HG03108 (cell line): Measurements from ENCODE around the gene GADD45GIP1.
"Not testable (repeated sequence)": the region's sequence is repeated elsewhere in the genome, so short reads cannot be mapped to it uniquely, and the experiment has no call there.

Experiments used
- ATAC-seq: cut with Tn5 transposase; IDR thresholded peaks from one replicate; pipeline ENCODE4 v1.9.1; 2021; ENCODE audit warnings: moderate library complexity; ENCODE audit not compliant: unreplicated experiment

Gene GADD45GIP1

GRCh38 chr19:12990431-12990830 is 33.4 kb upstream of the GADD45GIP1 start:
- ATAC-seq, result no peak

GRCh38 chr19:12987781-12988180 is 30.8 kb upstream of the GADD45GIP1 start:
- no peak for ATAC-seq

GRCh38 chr19:12987190-12987589 is 30.2 kb upstream of the GADD45GIP1 start:
- ATAC-seq, result no peak

- no peak for ATAC-seq
Observed at GRCh38 chr19:12986726-12987125, 29.7 kb upstream of the GADD45GIP1 start.

- no peak for ATAC-seq
Observed at GRCh38 chr19:12985049-12985776, 28.2 kb upstream of the GADD45GIP1 start.

- no peak for ATAC-seq
Observed at GRCh38 chr19:12984683-12985048, 27.6 kb upstream of the GADD45GIP1 start.

GRCh38 chr19:12984143-12984627 is 27.2 kb upstream of the GADD45GIP1 start:
- no peak for ATAC-seq

- ATAC-seq, result no peak
Observed at GRCh38 chr19:12983542-12984142, 26.6 kb upstream of the GADD45GIP1 start.

- ATAC-seq, result no peak
Observed at GRCh38 chr19:12983091-12983490, 26.1 kb upstream of the GADD45GIP1 start.

GRCh38 chr19:12982648-12983047 is 25.6 kb upstream of the GADD45GIP1 start:
- no peak for ATAC-seq

- no peak for ATAC-seq
Observed at GRCh38 chr19:12979974-12980373, 23.0 kb upstream of the GADD45GIP1 start.

- ATAC-seq, result not testable (repeated sequence)
Observed at GRCh38 chr19:12976109-12976508, 19.1 kb upstream of the GADD45GIP1 start.

GRCh38 chr19:12975221-12975741 is 18.3 kb upstream of the GADD45GIP1 start:
- ATAC-seq, result no peak

- ATAC-seq, result no peak
Observed at GRCh38 chr19:12974301-12975220, 17.5 kb upstream of the GADD45GIP1 start.

GRCh38 chr19:12973236-12973635 is 16.2 kb upstream of the GADD45GIP1 start:
- no peak for ATAC-seq

GRCh38 chr19:12970070-12970820 is 13.2 kb upstream of the GADD45GIP1 start:
- no peak for ATAC-seq

GRCh38 chr19:12969292-12969988 is 12.4 kb upstream of the GADD45GIP1 start, which contains the start of gene DAND5:
TSS of gene DAND5 (plus strand) at chr19:12969576. CDS start at chr19:12969661, 85 bp downstream.
- no peak for ATAC-seq

- no peak for ATAC-seq
Observed at GRCh38 chr19:12967907-12968306, 10.9 kb upstream of the GADD45GIP1 start.

GRCh38 chr19:12965812-12966135 is 8.8 kb upstream of the GADD45GIP1 start:
- ATAC-seq, result no peak
